H1 (cell line): ENCODE measurements around the gene KCNIP3. TPM values are rescaled to one million over a fixed set of nuclear protein-coding genes. Genes with fewer than 3 reads are reported as not detected.

Experiments
- CTCF ChIA-PET: fragments of 300-600 bp; sonication (Branson Sonifier 250); formaldehyde crosslinking; loops from one replicate; lab custom pipeline; 2021; ENCODE audit not compliant: partially characterized antibody; lab: Charles Lee
- POLR2A ChIA-PET: fragments of 300-600 bp; sonication (Branson Sonifier 250); formaldehyde crosslinking; loops from one replicate; lab custom pipeline; 2021; ENCODE audit warnings: inconsistent platforms; ENCODE audit not compliant: partially characterized antibody; lab: Charles Lee
- DNase-seq, 2 experiments: peaks; one replicate each; pipeline versions ENCODE4 v3.0.0 to v3.0.0-alpha.2; 2010 to 2022; ENCODE audit warnings: low spot score in 2 of 2, low read depth in 1 of 2, mixed read lengths in 1 of 2
- FAIRE-seq: peaks from 2 replicates; lab custom pipeline; 2011; peaks lifted over from hg19 to GRCh38; lab: Jason Lieb, UNC
- H2AFZ ChIP-seq: 2 replicates; pipeline ENCODE4 v1.8.1; 2012; ENCODE audit warnings: low read length, inconsistent platforms
- H2AK5ac ChIP-seq: 2 replicates; pipeline ENCODE4 v1.6.1; 2013; ENCODE audit warnings: low read depth, low read length
- H2BK120ac ChIP-seq: replicated peaks from 2 replicates; pipeline ENCODE3; 2013; ENCODE audit warnings: low read depth, low read length, inconsistent platforms
- H2BK12ac ChIP-seq: 2 replicates; pipeline ENCODE4 v1.6.1; 2013; ENCODE audit warnings: low read depth, low read length
- H2BK15ac ChIP-seq: 2 replicates; pipeline ENCODE4 v1.6.1; 2013; ENCODE audit warnings: low read length
- H2BK20ac ChIP-seq: 2 replicates; pipeline ENCODE4 v1.6.1; 2013; ENCODE audit warnings: low read length
- H2BK5ac ChIP-seq: 2 replicates; pipeline ENCODE4 v1.6.1; 2013; ENCODE audit warnings: low read depth, low read length
- H3K14ac ChIP-seq: 2 replicates; pipeline ENCODE4 v1.6.1; 2013; ENCODE audit warnings: inconsistent platforms; ENCODE audit not compliant: insufficient read length
- H3K18ac ChIP-seq: 2 replicates; pipeline ENCODE4 v1.6.1; 2013; ENCODE audit warnings: low read length; ENCODE audit errors: extremely low read depth
- H3K23ac ChIP-seq: 2 replicates; pipeline ENCODE4 v1.6.1; 2013; ENCODE audit warnings: inconsistent platforms; ENCODE audit not compliant: insufficient read length
- H3K23me2 ChIP-seq: 2 replicates; pipeline ENCODE4 v1.6.1; 2013; ENCODE audit warnings: low read depth, low read length
- H3K27ac ChIP-seq: 2 replicates; pipeline ENCODE4 v1.6.1; 2011; ENCODE audit warnings: low read depth, low read length, inconsistent platforms
- H3K27me3 ChIP-seq, 4 experiments: replicated peaks in 1 of 4; 1 replicate in 1 of 4; 2 replicates in 3 of 4; pipeline versions ENCODE4 v1.6.1 to v1.8.1; 2011 to 2013; ENCODE audit warnings: low read length in 3 of 4, mild to moderate bottlenecking in 3 of 4, inconsistent platforms in 2 of 4, mixed read lengths in 2 of 4, moderate library complexity in 1 of 4; ENCODE audit not compliant: control insufficient read depth in 3 of 4, insufficient read depth in 3 of 4; ENCODE audit errors: extremely low read depth in 1 of 4
- H3K36me3 ChIP-seq, 4 experiments: 2 replicates each; pipeline versions ENCODE4 v1.6.1 to v1.8.1; 2011 to 2013; ENCODE audit warnings: mild to moderate bottlenecking in 4 of 4, low read length in 3 of 4, moderate library complexity in 2 of 4, control low read depth in 1 of 4, inconsistent platforms in 1 of 4; ENCODE audit not compliant: insufficient read depth in 4 of 4, control insufficient read depth in 2 of 4
- H3K4ac ChIP-seq: replicated peaks from 2 replicates; pipeline ENCODE3; 2013; ENCODE audit warnings: low read length, low read depth, mixed read lengths, inconsistent platforms; ENCODE audit not compliant: insufficient read length
- H3K4me1 ChIP-seq, 4 experiments: replicated peaks in 1 of 4; 1 replicate in 1 of 4; 2 replicates in 3 of 4; pipeline versions ENCODE4 v1.6.1 to v1.8.1; 2011 to 2013; ENCODE audit warnings: low read length in 3 of 4, inconsistent platforms in 2 of 4, mixed read lengths in 1 of 4; ENCODE audit not compliant: insufficient read depth in 4 of 4, control insufficient read depth in 3 of 4
- H3K4me2 ChIP-seq, 2 experiments: 2 replicates each; pipeline versions ENCODE4 v1.6.1 to v1.8.1; 2011 to 2013; ENCODE audit warnings: low read depth in 2 of 2, low read length in 2 of 2, control low read depth in 1 of 2, inconsistent platforms in 1 of 2, mild to moderate bottlenecking in 1 of 2; ENCODE audit not compliant: insufficient read depth in 1 of 2
- H3K4me3 ChIP-seq, 4 experiments: fragments of 200-600, 300-600 bp in 1 of 4; sonication (generic), shearing (Covaris generic), sonication (Bioruptor Twin) in 1 of 4; 2 replicates each; pipeline versions ENCODE4 v1.5.1 to v1.8.1; 2011 to 2016; ENCODE audit warnings: low read length in 4 of 4, low read depth in 3 of 4, control low read depth in 2 of 4, inconsistent platforms in 2 of 4, mild to moderate bottlenecking in 2 of 4, mixed read lengths in 1 of 4, moderate library complexity in 1 of 4; ENCODE audit not compliant: insufficient read depth in 2 of 4; ENCODE audit errors: extremely low read depth in 1 of 4
- H3K56ac ChIP-seq: replicated peaks from 2 replicates; pipeline ENCODE3; 2013; ENCODE audit warnings: low read depth, mild to moderate bottlenecking, mixed read lengths, low read length, inconsistent platforms; ENCODE audit not compliant: insufficient read length
- H3K79me1 ChIP-seq: 2 replicates; pipeline ENCODE4 v1.6.1; 2013; ENCODE audit warnings: low read depth, low read length, control low read depth
- H3K79me2 ChIP-seq, 2 experiments: 2 replicates each; pipeline versions ENCODE4 v1.6.1 to v1.8.1; 2012 to 2013; ENCODE audit warnings: low read length in 2 of 2, mild to moderate bottlenecking in 2 of 2, inconsistent platforms in 1 of 2; ENCODE audit not compliant: insufficient read depth in 2 of 2, control insufficient read depth in 1 of 2
- H3K9ac ChIP-seq, 4 experiments: replicated peaks in 1 of 4; 1 replicate in 1 of 4; 2 replicates in 3 of 4; pipeline versions ENCODE4 v1.6.1 to v1.8.1; 2011 to 2013; ENCODE audit warnings: low read depth in 3 of 4, low read length in 3 of 4, control low read depth in 2 of 4, mild to moderate bottlenecking in 2 of 4, moderate library complexity in 2 of 4, inconsistent platforms in 1 of 4; ENCODE audit errors: extremely low read depth in 1 of 4
- H3K9me3 ChIP-seq, 2 experiments: 2 replicates each; pipeline versions ENCODE4 v1.6.1 to v1.8.1; 2012 to 2013; ENCODE audit warnings: mild to moderate bottlenecking in 2 of 2, moderate library complexity in 2 of 2, control low read depth in 1 of 2, inconsistent platforms in 1 of 2, low read depth in 1 of 2, low read length in 1 of 2, mixed read lengths in 1 of 2; ENCODE audit not compliant: insufficient read depth in 2 of 2
- H4K20me1 ChIP-seq, 2 experiments: replicated peaks in 1 of 2; 2 replicates each; pipeline versions ENCODE3 to v1.8.1; 2011 to 2013; ENCODE audit warnings: inconsistent platforms in 2 of 2, low read length in 2 of 2, mild to moderate bottlenecking in 1 of 2; ENCODE audit not compliant: insufficient read depth in 2 of 2, control insufficient read depth in 1 of 2
- H4K5ac ChIP-seq: 2 replicates; pipeline ENCODE4 v1.6.1; 2013; ENCODE audit warnings: low read length, low read depth, mixed read lengths, inconsistent platforms; ENCODE audit not compliant: insufficient read length
- H4K8ac ChIP-seq: 2 replicates; pipeline ENCODE4 v1.8.0; 2013; ENCODE audit warnings: mild to moderate bottlenecking, moderate library complexity, low read length, inconsistent platforms; ENCODE audit not compliant: insufficient read depth; ENCODE audit errors: extremely low read depth
- H4K91ac ChIP-seq: replicated peaks from 2 replicates; pipeline ENCODE3; 2013; ENCODE audit warnings: low read length, mixed read lengths, inconsistent platforms; ENCODE audit not compliant: insufficient read length
- BACH1 ChIP-seq: IDR thresholded peaks from 2 replicates; pipeline ENCODE4 v1.6.1; 2012; ENCODE audit warnings: low read length, improper control_type of control experiment
- HDAC6 ChIP-seq: IDR thresholded peaks from one replicate; pipeline ENCODE4 v1.7.1; 2012; ENCODE audit warnings: low read depth, mild to moderate bottlenecking, inconsistent platforms, low read length, moderate library complexity
- POLR2A ChIP-seq, 2 experiments: IDR thresholded peaks; 1 replicate in 1 of 2; 2 replicates in 1 of 2; pipeline ENCODE4 v1.6.1; 2011; ENCODE audit warnings: low read depth in 2 of 2, low read length in 2 of 2, mild to moderate bottlenecking in 2 of 2; ENCODE audit errors: control extremely low read depth in 1 of 2
- POLR2AphosphoS5 ChIP-seq: IDR thresholded peaks from 2 replicates; pipeline ENCODE4 v1.6.1; 2011; ENCODE audit warnings: low read depth, low read length
- RBBP5 ChIP-seq: IDR thresholded peaks from 2 replicates; pipeline ENCODE4 v1.7.1; 2012; ENCODE audit warnings: low read depth, mild to moderate bottlenecking, inconsistent platforms, low read length, moderate library complexity, borderline replicate concordance
- SIX5 ChIP-seq: IDR thresholded peaks from 2 replicates; pipeline ENCODE4 v1.6.1; 2011; ENCODE audit warnings: mild to moderate bottlenecking, low read depth, low read length
- TAF1 ChIP-seq: IDR thresholded peaks from 2 replicates; pipeline ENCODE4 v1.6.1; 2011; ENCODE audit warnings: mild to moderate bottlenecking, low read depth, low read length
- TAF7 ChIP-seq: optimal IDR thresholded peaks from 2 replicates; pipeline ENCODE3; 2011; ENCODE audit warnings: low read depth, mild to moderate bottlenecking, inconsistent platforms, low read length, moderate library complexity, borderline replicate concordance
- WGBS, 2 experiments: shearing (Covaris generic) in 1 of 2; methylation state at CpG; one replicate each; pipeline versions ENCODE4 v1.1.6 to v1.1.7; 2013 to 2015; ENCODE audit warnings: low lambda C conversion rate in 2 of 2, mixed read lengths in 2 of 2, inconsistent platforms in 1 of 2, low coverage in 1 of 2, missing lambda C conversion rate in 1 of 2; ENCODE audit not compliant: insufficient replicate concordance in 2 of 2, insufficient coverage in 1 of 2, insufficient read length in 1 of 2; ENCODE audit errors: extremely low coverage in 1 of 2, missing lambda C conversion rate in 1 of 2; 5-methylcytosine and 5-hydroxymethylcytosine counted together
- polyA plus RNA-seq, 7 experiments: library from polyadenylated mRNA; depleted of rRNA in 3 of 7; stranded (reverse) in 5 of 7; unstranded in 2 of 7; fragments of >200 nt in 5 of 7; fragments of 200-250 nt in 2 of 7; gene quantifications; 1 replicate in 5 of 7; 2 replicates in 1 of 7; 4 replicates in 1 of 7; pipeline versions ENCODE4 v1.2.1 to v1.2.3, GENCODE V29; 2011 to 2013; ENCODE audit warnings: missing spikeins in 2 of 7, mixed read lengths in 2 of 7
- total RNA-seq: library from RNA; stranded (reverse); fragmentation: NEBNext Ultra II Directional; extraction: Animal tissue kit (Norgen Biotek cat#: 25700); gene quantifications from 2 replicates; pipeline ENCODE4 v1.2.1, GENCODE V29; 2021
- TF ChIP-seq, protein P1 (sequence below): IDR thresholded peaks from 2 replicates; pipeline ENCODE4 v1.6.1; 2012; ENCODE audit warnings: inconsistent platforms
- TF ChIP-seq, protein P2 (sequence below): IDR thresholded peaks from 2 replicates; pipeline ENCODE4 v1.6.1; 2011; ENCODE audit warnings: low read length, improper control_type of control experiment

The KCNIP3 gene
- total and polyA plus RNA-seq, 2 of the 8 experiments (the other 6 are each of a cell fraction or from before 2014, with no cell fraction given) = 0.33 to 1.9 TPM

DNA sequence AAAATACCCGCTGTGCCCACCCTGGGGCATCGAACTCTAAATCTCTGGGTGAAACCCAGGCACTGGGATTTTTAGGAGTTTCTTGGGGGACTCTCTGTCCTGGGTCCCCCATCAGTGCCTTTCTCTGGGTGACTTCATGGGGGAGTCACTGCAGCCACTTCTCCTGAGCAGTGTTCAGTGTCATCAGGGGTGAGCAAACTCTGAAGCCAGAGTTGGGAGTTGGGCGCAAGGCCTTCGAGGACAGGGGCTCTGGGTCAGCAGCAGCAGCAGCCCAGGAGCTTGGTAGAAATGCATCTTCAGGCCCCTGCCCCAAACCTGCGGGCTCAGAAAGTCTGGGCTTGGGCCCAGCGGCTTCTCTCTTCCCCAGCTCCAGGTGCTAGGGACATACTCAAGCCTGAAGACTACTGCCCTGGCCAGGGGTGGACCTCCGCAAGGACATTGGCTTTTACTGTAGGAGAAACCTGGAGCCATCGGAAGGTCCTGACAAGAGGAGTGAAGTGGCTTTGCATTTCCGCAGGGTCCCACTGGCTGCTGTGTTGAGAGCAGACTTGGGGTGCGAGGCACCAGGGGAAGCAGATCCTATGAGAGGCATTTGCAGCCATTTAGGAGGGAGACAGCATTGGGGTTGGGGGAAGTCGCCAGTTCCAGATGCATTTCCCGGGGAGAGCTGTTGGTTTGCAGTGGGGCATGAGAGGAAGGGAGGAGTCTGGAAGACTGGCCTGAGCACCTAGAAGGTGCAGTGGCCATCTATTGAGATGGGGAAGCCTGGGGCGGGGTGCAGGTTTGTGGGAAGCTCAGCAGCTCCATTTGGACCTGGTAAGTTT, 53.8 kb downstream of the KCNIP3 start:
- Histone ChIP-seq H3K4ac (no peak overlapping the region), H3K9me3 (peaks cover 14 to 58% of the 10 kb centered on the region in 2 experiments; a peak in 3 of 4 replicates), H3K4me2 (no peak overlapping the region), H3K36me3 (no peaks in the 10 kb centered on the region; a peak in 1 of 8 replicates), H3K27me3 (peaks cover 20 to 26% (median 24%) of the 10 kb centered on the region in 4 experiments), H2BK120ac (no peak overlapping the region), H3K56ac (no peak overlapping the region), H3K4me3 (no peak overlapping the region), H4K20me1 (peaks cover 0 to 2% of the 10 kb centered on the region in 2 experiments), H2BK15ac (no peak overlapping the region), H2BK5ac (no peak overlapping the region), H2AFZ (no peak overlapping the region), H3K4me1 (peaks cover 0 to 2% (median 0%) of the 10 kb centered on the region in 4 experiments; a peak in 1 of 7 replicates), H4K5ac (no peak overlapping the region), H3K14ac (no peak overlapping the region), H3K9ac (no peak overlapping the region), H2AK5ac (no peak overlapping the region), H4K91ac (no peak overlapping the region), H3K18ac (no peak overlapping the region), H4K8ac (no peak overlapping the region; the same call in 1 of the 2 replicates), H3K79me2 (no peaks in the 10 kb centered on the region), H3K79me1 (no peaks in the 10 kb centered on the region), H3K23ac (no peak overlapping the region), H2BK12ac (no peak overlapping the region), H2BK20ac (no peak overlapping the region)
- WGBS, 2 experiments = 84% methylated on average over 12 of the region's 13 CpGs; no CpG with 5 or more reads in 1 of the 2 experiments
- CTCF ChIA-PET = no interaction called here
- DNase-seq (peak in 1 of 2 experiments; percentile 42), FAIRE-seq (no peak)
- POLR2A ChIA-PET = no interaction called here
- TF ChIP-seq HDAC6 (no peak), TAF7 (no peak), BACH1 (no peak), POLR2A (IDR thresholded peaks at IDR 0.05; ENCODE audit: control extremely low read depth in 1 of 2, low read depth in 2 of 2, low read length in 2 of 2) (no peak), SIX5 (no peak), TAF1 (no peak), RBBP5 (no peak), POLR2AphosphoS5 (no peak)
- TF ChIP-seq, protein P1, sequence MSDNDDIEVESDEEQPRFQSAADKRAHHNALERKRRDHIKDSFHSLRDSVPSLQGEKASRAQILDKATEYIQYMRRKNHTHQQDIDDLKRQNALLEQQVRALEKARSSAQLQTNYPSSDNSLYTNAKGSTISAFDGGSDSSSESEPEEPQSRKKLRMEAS = no peak
- TF ChIP-seq, protein P2, sequence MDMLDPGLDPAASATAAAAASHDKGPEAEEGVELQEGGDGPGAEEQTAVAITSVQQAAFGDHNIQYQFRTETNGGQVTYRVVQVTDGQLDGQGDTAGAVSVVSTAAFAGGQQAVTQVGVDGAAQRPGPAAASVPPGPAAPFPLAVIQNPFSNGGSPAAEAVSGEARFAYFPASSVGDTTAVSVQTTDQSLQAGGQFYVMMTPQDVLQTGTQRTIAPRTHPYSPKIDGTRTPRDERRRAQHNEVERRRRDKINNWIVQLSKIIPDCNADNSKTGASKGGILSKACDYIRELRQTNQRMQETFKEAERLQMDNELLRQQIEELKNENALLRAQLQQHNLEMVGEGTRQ = no peak
- TF ChIP-seq, all 59 proteins: peak for 0
- H3K27ac ChIP-seq = no peak overlapping the region
- peaks cover 3% of the 10 kb centered on the region; the same call in 1 of the 2 replicates for H3K23me2 ChIP-seq
